GM23248 (cell line): Measurements from ENCODE around the gene PPP3R1.

Experiments used
- EZH2 ChIP-seq: fragments of 200-600 bp; sonication (generic); IDR thresholded peaks from 2 replicates; pipeline ENCODE4 v1.6.1; 2018; ENCODE audit warnings: antibody characterized with exemption, mild to moderate bottlenecking; ENCODE audit not compliant: insufficient read depth, poor library complexity, severe bottlenecking
- EZH2phosphoT487 ChIP-seq: fragments of 200-600 bp; sonication (generic); IDR thresholded peaks from 2 replicates; pipeline ENCODE4 v1.6.1; 2018; ENCODE audit warnings: antibody characterized with exemption, moderate library complexity, mild to moderate bottlenecking, low read depth; ENCODE audit not compliant: insufficient read depth

- TF ChIP-seq EZH2phosphoT487 (no peak), EZH2 (no peak)
Observed at GRCh38 chr2:68135448-68136320, 116.6 kb downstream of the PPP3R1 start.
